ENCODE measurements around the gene RASGRF1. TPM values are rescaled to one million over a fixed set of nuclear protein-coding genes. Genes with fewer than 3 reads are reported as not detected.

RASGRF1 gene
- polyA plus RNA-seq, 1 donor (not counting 4 experiments of a cell fraction or from before 2014, with no cell fraction given), result 0.08 TPM

DNA sequence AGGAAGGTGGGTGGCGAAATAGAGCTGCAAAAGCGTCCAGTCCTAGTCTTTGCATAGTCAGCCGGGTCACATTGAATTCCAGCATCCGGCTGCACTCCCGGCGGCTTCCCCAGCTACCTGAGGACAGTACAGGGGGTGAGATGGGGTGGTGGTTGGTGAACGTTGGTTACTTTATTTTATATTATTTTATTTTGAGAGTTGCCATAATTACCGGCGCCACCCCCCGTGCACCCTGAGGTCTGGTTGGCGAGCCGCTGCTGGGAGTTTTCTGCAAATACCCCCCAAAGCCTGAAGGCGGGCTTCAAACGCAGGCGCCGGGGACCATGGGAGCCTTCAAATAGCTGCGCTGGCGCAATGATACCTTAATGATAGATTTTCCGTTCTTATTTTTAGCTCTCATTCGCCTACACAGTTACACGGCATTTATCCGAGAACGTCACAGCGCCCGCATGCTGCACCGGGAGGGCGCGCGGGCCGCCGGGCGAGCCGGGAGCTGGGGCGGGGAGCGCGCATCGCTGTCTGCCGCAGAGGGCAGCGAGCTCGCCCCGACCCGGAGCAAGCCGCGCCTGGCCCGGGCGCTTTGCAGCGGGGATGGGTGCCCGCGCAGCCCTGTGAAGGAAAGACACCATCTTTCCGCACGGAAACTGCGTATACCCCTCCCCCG, 756 bp upstream of the RASGRF1 start:
- Histone ChIP-seq H3K27me3 (ENCODE audit: control insufficient read depth, extremely low read depth, insufficient read depth, low read length) (peaks cover 58% of the 10 kb centered on the region), H3K36me3 (ENCODE audit: control insufficient read depth in 2 of 2, extremely low read depth in 1 of 2, insufficient read depth in 2 of 2, low read length in 2 of 2) (no peaks in the 10 kb centered on the region), H3K4me3 (ENCODE audit: control insufficient read depth in 2 of 3, extremely low read depth in 1 of 3, insufficient read depth in 2 of 3, low read depth in 1 of 3, low read length in 3 of 3) (no peak overlapping the region), H3K9me1 (ENCODE audit: control insufficient read depth, extremely low read depth, insufficient read depth, low read length) (no peaks in the 10 kb centered on the region), H3K4me2 (ENCODE audit: control insufficient read depth, extremely low read depth, insufficient read depth, low read depth, low read length) (no peak overlapping the region), H3K9me3 (ENCODE audit: control insufficient read depth, low read depth, low read length) (no peaks in the 10 kb centered on the region), H2AFZ (ENCODE audit: control insufficient read depth, low read length) (no peak overlapping the region), H3K4me1 (ENCODE audit: control insufficient read depth, extremely low read depth, insufficient read depth, low read length) (no peaks in the 10 kb centered on the region), H3K79me2 (ENCODE audit: control insufficient read depth, insufficient read depth, low read length) (no peaks in the 10 kb centered on the region), H3K27ac (ENCODE audit: control insufficient read depth, insufficient read depth, low read length) (no peak overlapping the region), H4K20me1 (ENCODE audit: control insufficient read depth, extremely low read depth, insufficient read depth, low read length) (no peaks in the 10 kb centered on the region), H3K9ac (ENCODE audit: control insufficient read depth, extremely low read depth, insufficient read depth, low read length) (no peak overlapping the region)
- TF ChIP-seq, protein P1, sequence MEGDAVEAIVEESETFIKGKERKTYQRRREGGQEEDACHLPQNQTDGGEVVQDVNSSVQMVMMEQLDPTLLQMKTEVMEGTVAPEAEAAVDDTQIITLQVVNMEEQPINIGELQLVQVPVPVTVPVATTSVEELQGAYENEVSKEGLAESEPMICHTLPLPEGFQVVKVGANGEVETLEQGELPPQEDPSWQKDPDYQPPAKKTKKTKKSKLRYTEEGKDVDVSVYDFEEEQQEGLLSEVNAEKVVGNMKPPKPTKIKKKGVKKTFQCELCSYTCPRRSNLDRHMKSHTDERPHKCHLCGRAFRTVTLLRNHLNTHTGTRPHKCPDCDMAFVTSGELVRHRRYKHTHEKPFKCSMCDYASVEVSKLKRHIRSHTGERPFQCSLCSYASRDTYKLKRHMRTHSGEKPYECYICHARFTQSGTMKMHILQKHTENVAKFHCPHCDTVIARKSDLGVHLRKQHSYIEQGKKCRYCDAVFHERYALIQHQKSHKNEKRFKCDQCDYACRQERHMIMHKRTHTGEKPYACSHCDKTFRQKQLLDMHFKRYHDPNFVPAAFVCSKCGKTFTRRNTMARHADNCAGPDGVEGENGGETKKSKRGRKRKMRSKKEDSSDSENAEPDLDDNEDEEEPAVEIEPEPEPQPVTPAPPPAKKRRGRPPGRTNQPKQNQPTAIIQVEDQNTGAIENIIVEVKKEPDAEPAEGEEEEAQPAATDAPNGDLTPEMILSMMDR (optimal IDR thresholded peaks at IDR 0.05 in 1 of 3, IDR thresholded peaks at IDR 0.05 in 1 of 3, conservative IDR thresholded peaks at IDR 0.05 in 1 of 3; ENCODE audit: extremely low read depth in 1 of 3, insufficient read depth in 2 of 3, low read length in 3 of 3), result no peak
- peak; percentile 75 for TF ChIP-seq EZH2 (IDR thresholded peaks at IDR 0.05; ENCODE audit: low read length)
- DNase-seq (ENCODE audit: low read depth, low spot score) (no peak), FAIRE-seq (no peak)
- dilution Hi-C loops (cut with MboI; ENCODE audit: extremely low pct_ligation_motif_present, low sequenced_read_pairs), result no loop called here

DNA sequence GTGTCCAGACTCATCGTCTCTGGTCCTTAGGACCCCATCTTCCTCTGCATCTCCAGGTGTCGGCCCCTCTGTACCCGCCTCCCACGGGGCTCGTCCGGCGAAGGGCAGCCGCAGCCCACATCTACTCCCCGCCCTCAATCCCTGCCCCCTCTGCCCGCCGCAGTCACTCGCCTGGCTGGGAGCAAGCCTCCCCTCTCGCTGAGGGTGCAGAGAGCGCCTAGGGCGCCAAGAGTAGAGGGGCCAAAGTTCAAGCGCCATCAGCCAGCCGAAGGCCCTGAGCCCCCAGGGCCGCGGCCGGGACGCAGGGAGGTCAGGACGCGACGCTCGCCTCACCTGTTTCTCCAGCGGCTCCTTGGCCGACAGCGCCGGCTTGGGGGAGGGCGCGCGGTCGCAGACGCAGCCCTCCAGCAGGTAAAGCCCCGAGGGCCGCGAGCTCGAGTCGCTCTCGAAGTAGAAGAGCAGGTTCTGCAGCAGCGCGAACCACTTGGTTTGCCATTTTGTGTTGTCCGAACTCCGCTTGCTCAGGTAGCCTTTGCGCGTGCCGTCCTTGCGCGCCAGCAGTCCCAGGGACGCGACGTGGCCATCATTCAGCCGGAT, 592 bp downstream of the RASGRF1 start:
- dilution Hi-C loops (cut with MboI; ENCODE audit: extremely low pct_ligation_motif_present, low sequenced_read_pairs), result no loop called here
- no peak for DNase-seq (ENCODE audit: low read depth, low spot score)
- Histone ChIP-seq H3K9me1 (ENCODE audit: control insufficient read depth, extremely low read depth, insufficient read depth, low read length) (no peaks in the 10 kb centered on the region), H3K9me3 (ENCODE audit: control insufficient read depth, low read depth, low read length) (no peaks in the 10 kb centered on the region), H3K4me2 (ENCODE audit: control insufficient read depth, extremely low read depth, insufficient read depth, low read depth, low read length) (no peak overlapping the region), H3K4me1 (ENCODE audit: control insufficient read depth, extremely low read depth, insufficient read depth, low read length) (no peaks in the 10 kb centered on the region), H3K36me3 (ENCODE audit: control insufficient read depth in 2 of 2, extremely low read depth in 1 of 2, insufficient read depth in 2 of 2, low read length in 2 of 2) (no peaks in the 10 kb centered on the region), H2AFZ (ENCODE audit: control insufficient read depth, low read length) (no peak overlapping the region), H3K79me2 (ENCODE audit: control insufficient read depth, insufficient read depth, low read length) (no peaks in the 10 kb centered on the region), H3K27ac (ENCODE audit: control insufficient read depth, insufficient read depth, low read length) (no peak overlapping the region), H3K4me3 (ENCODE audit: control insufficient read depth in 2 of 3, extremely low read depth in 1 of 3, insufficient read depth in 2 of 3, low read depth in 1 of 3, low read length in 3 of 3) (no peak overlapping the region), H3K27me3 (ENCODE audit: control insufficient read depth, extremely low read depth, insufficient read depth, low read length) (peaks cover 60% of the 10 kb centered on the region), H4K20me1 (ENCODE audit: control insufficient read depth, extremely low read depth, insufficient read depth, low read length) (no peaks in the 10 kb centered on the region), H3K9ac (ENCODE audit: control insufficient read depth, extremely low read depth, insufficient read depth, low read length) (no peak overlapping the region)
- no peak for FAIRE-seq
- TF ChIP-seq EZH2 (IDR thresholded peaks at IDR 0.05; ENCODE audit: low read length), result peak; percentile 68
- TF ChIP-seq, protein P1 (optimal IDR thresholded peaks at IDR 0.05 in 1 of 3, IDR thresholded peaks at IDR 0.05 in 1 of 3, conservative IDR thresholded peaks at IDR 0.05 in 1 of 3; ENCODE audit: extremely low read depth in 1 of 3, insufficient read depth in 2 of 3, low read length in 3 of 3), result no peak
